Activated CD8-positive, alpha-beta memory T cell treated with anti-CD3 and anti-CD28 coated beads for 4 hours (primary cell): ENCODE measurements around the gene ZFAND3.
"Not testable (repeated sequence)": the region's sequence is repeated elsewhere in the genome, so short reads cannot be mapped to it uniquely, and the experiment has no call there.

ENCODE experiments used
- DNase-seq, 2 donors: peaks; one replicate each; pipeline ENCODE4 v3.0.0-alpha.2; 2020; ENCODE audit warnings: low read depth in 2 of 2

ZFAND3 gene

GRCh38 chr6:37936906-37937305, 117.4 kb downstream of the ZFAND3 start:
- DNase-seq: no peak

DNA sequence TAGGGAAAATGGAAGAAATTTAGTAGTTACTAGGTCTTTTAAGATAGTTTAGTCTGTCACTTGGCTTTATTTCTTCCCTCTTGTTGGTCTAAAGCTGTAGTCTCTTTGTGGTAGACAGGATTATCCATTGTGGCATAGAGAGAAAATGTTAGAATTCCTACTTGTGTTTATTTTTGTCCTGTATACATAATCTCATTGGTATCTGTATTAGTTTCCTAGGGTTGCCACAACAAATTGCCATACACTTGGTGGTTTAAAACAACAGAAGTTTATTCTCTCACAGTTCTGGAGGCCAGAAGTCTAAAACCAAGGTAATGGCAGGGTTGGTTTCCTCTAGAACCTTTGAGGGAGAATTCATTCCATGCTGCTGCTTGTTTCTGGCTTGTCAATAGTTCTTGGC, 119.4 kb downstream of the ZFAND3 start:
- no peak for DNase-seq

DNA sequence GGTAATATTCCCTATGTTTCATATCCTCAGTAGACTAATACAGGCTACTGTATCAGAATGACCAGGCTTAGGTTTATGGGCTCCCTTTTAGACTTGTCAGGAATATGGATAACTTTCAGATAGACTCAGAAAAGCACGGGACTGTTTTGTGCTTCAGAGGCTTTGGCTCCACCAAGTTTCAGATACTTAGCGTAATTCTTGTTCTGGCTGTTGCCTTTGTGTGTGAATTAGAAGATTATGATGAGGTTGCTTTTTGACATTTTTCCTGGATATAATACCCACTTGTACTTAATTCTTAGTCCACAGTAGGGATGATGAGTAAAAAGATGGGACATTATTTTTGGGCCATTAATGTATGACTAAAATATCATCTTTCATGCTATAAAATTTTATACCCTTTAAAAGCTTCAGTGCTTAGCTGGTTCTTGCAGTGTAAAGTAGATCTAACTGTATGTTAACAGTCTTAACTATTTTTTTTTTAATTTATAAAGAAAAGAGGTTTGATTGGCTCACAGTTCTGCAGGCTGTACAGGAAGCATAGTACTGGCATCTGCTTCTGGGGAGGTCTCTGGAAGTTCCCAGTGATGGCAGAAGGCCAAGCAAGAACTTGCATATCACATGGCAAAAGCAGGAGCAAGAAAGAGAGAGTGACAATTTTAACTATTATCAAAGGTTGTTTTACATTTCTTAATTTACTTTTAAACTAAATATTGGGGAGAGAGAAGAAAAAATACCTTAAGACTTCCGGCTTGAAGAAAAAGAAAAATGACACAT, 120.7 kb downstream of the ZFAND3 start:
- no peak for DNase-seq

DNA sequence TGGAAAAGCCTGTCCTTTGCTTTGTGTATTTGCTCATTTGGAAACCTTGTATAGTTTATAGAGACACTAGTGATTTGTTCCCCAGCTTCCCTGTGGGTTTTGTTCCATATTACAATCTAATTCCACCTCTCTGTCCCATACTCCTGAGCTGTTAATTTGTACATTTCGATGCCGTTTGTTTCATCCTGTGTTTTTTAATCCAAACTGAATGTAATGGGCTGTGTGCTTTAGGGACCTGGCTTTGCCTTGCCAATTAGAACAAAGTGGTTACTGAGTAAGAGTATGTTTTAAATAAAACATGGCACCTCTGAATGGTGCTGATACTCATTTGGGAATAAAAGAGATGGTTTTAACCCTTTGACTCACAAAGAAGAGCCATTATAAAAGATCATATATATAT, 122.3 kb downstream of the ZFAND3 start:
- no peak for DNase-seq

- no peak for DNase-seq
Observed at GRCh38 chr6:37942606-37943376, 123.3 kb downstream of the ZFAND3 start.

DNA sequence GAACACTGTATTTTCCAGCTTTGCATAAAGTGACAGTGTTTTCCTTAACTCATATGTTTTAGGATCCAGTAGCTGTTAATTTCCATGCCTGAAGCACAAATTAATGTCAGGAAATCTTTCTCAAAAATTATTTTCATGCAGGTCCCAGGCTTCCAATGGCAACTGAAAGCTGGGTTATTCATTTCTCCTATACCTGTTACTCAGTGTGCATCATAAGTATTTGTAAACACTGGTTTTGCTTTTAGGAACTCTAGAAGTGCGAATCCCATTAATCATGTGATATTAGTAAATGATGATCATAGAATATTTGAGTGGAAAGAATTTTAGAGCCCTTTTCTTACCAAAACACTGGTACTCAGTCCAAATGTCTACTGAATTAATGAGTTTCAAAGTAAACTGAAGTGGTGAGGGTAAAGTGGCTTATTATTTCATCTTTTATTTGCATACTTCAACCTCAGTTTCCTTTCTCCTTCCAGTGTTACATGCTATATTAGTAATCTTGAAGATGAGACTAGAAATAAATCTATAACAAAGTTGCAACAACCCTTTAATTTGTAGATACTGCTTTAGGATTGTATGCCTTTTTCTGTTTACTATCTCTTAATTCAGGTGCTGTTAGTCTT, 124.0 kb downstream of the ZFAND3 start:
- no peak for DNase-seq

DNA sequence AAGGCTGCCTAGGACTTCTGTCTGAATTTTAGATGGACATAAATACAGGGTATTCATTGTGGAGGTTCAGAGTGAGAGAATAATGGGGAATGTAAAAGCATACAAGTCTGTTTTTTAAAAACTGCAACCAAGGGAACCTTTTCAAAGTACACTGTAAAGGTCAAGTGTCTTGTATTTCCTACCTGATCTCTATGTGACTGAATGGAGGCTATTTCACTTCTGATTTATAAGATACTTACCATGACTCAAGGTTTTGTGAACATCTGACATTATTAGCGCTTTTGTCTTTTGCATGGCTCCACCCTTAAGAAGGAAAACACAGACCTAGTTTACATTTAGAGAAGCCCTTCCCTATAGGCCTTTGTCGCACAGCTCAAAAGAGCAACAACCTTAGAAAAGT, 126.5 kb downstream of the ZFAND3 start:
- no peak for DNase-seq

DNA sequence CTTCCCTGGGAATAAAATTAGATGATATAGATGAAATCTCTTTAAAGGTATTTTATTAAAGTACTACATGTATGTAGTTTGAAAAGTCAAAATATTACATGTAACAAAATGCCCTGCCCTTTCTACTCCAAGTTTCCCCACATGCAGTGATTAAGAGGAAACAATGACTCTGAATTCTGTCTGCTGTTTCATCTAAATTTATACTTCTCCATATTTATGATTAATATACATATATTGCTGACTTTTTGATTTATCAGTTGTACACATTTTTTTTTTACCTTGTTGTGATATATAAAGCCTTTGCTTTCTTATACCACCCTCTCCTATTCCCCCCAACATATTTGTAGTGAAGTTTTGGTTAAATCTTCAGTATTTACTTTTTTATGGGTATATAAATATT, 127.9 kb downstream of the ZFAND3 start:
- no peak for DNase-seq

- not testable (repeated sequence) for DNase-seq
Observed at GRCh38 chr6:37948584-37948983, 129.1 kb downstream of the ZFAND3 start.

- no peak for DNase-seq
Observed at GRCh38 chr6:37952027-37952426, 132.5 kb downstream of the ZFAND3 start.

DNA sequence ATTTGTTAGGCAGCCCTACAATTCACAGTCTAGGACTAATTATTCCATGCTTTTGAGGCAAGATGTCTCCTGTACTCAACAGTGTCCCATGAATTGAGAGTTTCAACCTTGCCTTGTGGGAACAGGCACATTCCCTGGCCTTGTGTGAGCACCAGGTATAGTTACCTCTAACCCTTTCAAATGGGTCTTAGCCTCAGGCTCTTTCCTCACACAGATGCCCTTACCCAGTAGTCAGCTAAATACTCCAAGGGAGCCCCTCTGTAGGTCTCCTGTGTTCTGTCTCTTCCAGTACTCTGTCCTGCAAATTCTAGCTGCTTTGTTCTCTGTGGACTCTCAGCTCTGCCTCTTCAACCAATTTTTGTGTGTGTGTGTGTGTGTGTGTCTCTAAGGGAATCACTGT, 135.3 kb downstream of the ZFAND3 start:
- DNase-seq: no peak

DNA sequence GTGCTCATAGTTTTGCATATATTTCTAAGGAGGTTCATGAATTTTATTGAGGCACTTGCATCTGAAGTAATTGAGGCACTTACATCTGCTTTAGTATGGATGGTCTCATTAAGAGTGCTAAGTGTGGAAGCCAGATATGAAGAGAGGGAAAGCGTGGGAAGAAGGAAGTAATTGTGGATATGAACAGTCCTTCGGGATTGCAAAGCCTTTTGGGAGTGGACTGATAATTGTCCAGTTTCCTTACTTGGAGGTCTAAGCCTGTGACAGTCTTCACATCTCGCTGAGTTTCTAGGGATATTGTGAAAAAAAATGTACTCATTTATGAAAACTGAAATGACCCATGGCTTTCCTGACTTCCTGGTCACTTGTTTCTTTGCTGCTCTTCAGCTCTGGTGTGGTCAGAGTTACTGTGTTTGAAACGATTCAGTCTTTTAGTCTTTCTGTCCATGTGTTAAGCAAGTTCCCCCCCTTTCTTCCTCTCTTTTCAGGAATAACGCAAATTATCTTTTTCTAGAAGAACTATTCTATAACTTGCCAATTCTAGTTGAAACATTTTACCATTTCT, 137.3 kb downstream of the ZFAND3 start:
- no peak for DNase-seq

- DNase-seq: no peak
Observed at GRCh38 chr6:37959061-37959460, 139.5 kb downstream of the ZFAND3 start.

- no peak for DNase-seq
Observed at GRCh38 chr6:37960139-37960935, 140.8 kb downstream of the ZFAND3 start.

- not testable (repeated sequence) for DNase-seq
Observed at GRCh38 chr6:37962481-37963080, 143.1 kb downstream of the ZFAND3 start.

DNA sequence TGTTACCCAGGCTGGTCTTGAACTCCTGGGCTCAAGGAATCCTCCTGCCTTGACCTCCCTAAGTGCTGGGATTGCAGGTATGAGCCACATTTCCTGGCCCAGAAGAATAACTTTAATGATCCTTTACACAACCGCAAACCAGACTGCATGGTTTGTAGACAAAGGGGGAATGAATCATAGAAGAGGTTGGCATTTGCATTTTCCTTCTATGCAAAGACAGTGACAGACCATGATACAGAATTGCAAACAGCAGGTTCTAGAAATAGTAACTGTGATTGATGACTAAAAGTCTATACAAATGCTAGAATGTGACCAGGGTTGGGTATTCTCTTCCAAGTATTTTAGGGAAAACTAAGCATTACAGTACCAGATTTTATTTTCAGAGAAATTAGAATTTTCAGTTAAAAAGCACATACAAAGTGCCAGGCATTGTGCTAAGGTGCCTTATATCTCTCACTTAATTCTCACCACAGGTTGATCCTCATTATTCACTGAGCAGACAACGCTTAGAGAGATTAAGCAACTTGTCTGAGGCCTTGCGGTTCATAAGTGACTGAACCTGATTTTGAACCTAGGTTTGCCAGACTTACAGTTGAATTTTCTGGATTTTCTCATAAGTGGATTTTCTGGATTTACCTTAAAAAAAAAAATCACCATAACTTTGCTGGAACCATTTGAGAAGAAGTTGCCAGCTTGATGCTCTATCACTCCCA, 146.6 kb downstream of the ZFAND3 start:
- no peak for DNase-seq

DNA sequence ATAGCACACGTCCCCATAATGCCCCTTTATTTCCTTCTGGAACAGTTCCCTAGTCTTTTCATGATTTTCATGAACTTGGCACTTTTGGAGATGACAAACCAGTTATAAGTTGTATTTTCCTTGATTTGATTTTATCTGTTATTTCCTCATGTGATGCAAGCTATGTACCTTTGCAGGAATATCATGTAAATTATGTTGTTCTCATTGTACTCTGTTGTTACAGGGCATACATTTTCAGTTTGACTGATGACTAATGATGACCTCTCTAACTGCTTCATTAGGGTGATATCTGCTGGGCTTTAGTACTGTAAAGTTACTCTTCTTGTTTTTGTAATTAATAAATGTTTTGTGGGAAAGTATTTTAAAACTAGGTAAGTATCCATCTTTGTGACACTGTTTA, 147.3 kb downstream of the ZFAND3 start:
- DNase-seq: no peak

DNA sequence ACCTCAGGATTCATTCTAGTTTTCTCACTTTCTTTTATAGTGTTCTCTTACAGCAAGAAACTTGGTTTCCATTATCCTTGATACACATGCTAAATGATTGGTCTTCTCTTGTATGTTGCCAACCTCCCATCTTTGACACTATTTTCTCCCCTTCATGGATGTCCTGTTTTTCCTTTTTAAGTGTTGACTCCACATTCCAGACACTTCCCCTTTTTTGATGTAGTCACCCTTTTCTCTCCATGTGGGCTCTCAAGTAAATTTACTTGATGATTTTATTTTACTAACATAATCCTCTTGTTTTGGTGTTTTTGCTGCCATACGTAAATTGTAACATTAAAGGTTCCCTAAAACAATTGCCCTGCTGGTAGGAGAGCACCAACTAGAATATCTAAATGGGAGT, 148.1 kb downstream of the ZFAND3 start:
- DNase-seq: no peak

DNA sequence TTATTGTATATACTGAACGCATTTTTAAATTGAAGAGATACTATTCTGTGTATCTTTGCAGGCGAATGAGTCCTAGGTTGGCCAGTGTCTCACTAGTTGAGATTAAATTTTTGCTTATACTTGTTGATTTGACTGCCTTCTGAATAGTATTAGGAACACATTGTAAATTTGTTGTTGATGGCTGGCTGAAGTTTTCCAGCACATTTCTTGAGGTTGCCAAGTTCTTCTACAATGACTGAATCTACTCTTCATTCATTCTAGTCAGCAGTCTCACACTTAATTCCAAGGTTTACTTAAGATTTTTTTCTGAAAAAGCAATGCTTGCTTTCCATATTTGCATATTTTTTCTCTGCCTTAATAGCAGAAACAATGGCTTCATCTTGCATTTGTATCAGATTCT, 151.7 kb downstream of the ZFAND3 start:
- DNase-seq: no peak

DNA sequence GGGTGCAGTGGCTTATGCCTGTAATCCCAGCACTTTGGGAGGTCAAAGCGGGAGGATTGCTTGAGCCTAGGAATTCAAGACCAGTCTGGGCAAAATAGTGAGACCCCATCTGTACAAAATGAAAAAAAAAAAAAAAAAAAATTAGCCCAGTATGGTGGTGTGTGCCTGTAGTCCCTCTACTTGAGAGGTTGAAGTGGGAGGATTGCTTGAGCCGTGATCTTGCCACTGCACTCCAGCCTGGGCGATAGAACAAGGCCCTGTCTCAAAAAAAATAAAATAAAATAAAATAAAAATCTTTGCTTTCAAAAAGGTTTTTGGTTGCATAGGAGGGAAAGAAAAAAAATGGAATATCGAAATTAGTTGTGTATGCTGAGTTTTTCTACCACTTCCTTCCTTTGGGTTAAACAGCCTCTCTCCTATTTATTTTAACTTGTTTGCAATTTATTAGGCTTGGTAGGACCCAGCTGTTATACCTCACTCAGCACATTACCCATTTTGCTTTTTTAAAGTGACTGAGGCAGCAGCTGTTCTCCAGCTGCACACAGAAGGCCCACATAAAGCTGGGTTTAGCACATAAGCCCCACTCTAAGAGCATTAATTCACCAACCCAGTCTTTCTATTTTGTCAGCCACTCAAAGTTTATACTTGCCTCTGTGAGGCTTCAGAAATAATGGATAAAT, 152.3 kb downstream of the ZFAND3 start:
- no peak for DNase-seq
